Liver (tissue), 2 donors: ENCODE measurements around the gene BTG2.

Source experiments
- EGR1 ChIP-seq, 2 donors: IDR thresholded peaks; 2 replicates each; pipeline ENCODE4 v1.6.1; 2016 to 2018; ENCODE audit warnings: antibody characterized with exemption in 2 of 2, low read depth in 2 of 2
- GABPA ChIP-seq, 2 donors: IDR thresholded peaks in 1 of 2; conservative IDR thresholded peaks in 1 of 2; 2 replicates each; pipeline ENCODE4 v1.6.1; 2016; ENCODE audit warnings: antibody characterized with exemption in 2 of 2, mild to moderate bottlenecking in 1 of 2, moderate library complexity in 1 of 2
- donor health status: healthy.

- no peak for TF ChIP-seq EGR1 (IDR thresholded peaks at IDR 0.05; ENCODE audit: low read depth in 2 of 2)
- TF ChIP-seq GABPA (IDR thresholded peaks at IDR 0.05 in 1 of 2, conservative IDR thresholded peaks at IDR 0.05 in 1 of 2), result no peak
Observed at GRCh38 chr1:203320591-203321272, 15.4 kb downstream of the BTG2 start.
